Progenitor cell of endocrine pancreas (in vitro differentiated cells): ENCODE measurements around the gene FCGBP. TPM values are rescaled to one million over a fixed set of nuclear protein-coding genes. Genes with fewer than 3 reads are reported as not detected.

Experiments
- DNase-seq: peaks from one replicate; pipeline ENCODE4 v3.0.0; 2021; ENCODE audit warnings: low spot score; ENCODE audit not compliant: unreplicated experiment
- H3K27ac Mint-ChIP-seq: 2 replicates; pipeline ENCODE4 v1.8.0; 2021; ENCODE audit warnings: mild to moderate bottlenecking, moderate library complexity, mixed read lengths
- H3K27me3 Mint-ChIP-seq: 2 replicates; pipeline ENCODE4 v1.8.0; 2021; ENCODE audit warnings: mixed read lengths
- H3K36me3 Mint-ChIP-seq: 2 replicates; pipeline ENCODE4 v1.8.0; 2022; ENCODE audit warnings: mixed read lengths; ENCODE audit not compliant: insufficient read depth
- H3K4me1 Mint-ChIP-seq: 2 replicates; pipeline ENCODE4 v1.8.0; 2021; ENCODE audit warnings: low read depth, mixed read lengths
- H3K4me3 Mint-ChIP-seq: 2 replicates; pipeline ENCODE4 v1.8.0; 2021; ENCODE audit warnings: low read depth, mild to moderate bottlenecking, moderate library complexity, mixed read lengths
- H3K9me3 Mint-ChIP-seq: 2 replicates; pipeline ENCODE4 v1.8.0; 2021; ENCODE audit warnings: low read depth, mixed read lengths
- CTCF ChIP-seq: fragments of 200-600 bp; sonication (generic); IDR thresholded peaks from one replicate; pipeline ENCODE4 v1.5.0; 2021; ENCODE audit warnings: antibody characterized with exemption, mild to moderate bottlenecking; ENCODE audit not compliant: unreplicated experiment
- total RNA-seq: library from RNA; stranded (reverse); gene quantifications from 2 replicates; pipeline ENCODE4 v1.2.1, GENCODE V29; 2021

Gene FCGBP
- total RNA-seq, 1 donor from 2014 or later, result 1.2 TPM

DNA sequence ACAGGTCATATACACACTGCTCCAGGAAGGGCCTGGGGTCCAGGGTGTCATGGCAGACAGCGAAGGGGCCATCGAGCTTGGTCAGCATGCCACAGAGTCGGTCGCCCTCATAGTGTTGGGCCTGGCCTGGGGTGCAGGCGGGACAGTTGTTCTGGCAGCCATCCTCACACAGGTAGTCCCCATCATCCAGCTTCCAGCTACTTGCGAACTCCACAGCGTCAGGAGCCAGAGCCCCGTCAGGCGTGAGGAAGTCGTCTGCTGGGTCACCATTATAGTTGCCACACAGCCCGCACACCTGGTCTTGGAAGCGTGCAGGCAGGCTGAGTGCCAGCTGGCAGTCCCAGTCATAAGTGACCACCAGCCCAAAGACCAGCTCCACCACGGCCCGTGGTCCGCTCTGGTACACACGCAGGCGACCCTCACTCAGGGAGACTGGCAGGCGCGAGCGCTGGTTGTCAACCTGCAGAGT, 16.2 kb downstream of the FCGBP start:
- H3K36me3 Mint-ChIP-seq, result no peaks in the 10 kb centered on the region
- H3K4me3 Mint-ChIP-seq, result no peak overlapping the region
- peaks cover 2% of the 10 kb centered on the region for H3K4me1 Mint-ChIP-seq
- H3K27ac Mint-ChIP-seq, result no peak overlapping the region
- no peaks in the 10 kb centered on the region for H3K9me3 Mint-ChIP-seq
- no peak for DNase-seq
- peaks cover 5% of the 10 kb centered on the region for H3K27me3 Mint-ChIP-seq
- TF ChIP-seq CTCF, result no peak

GRCh38 chr19:39917561-39918182, 16.8 kb downstream of the FCGBP start:
- Mint-ChIP-seq H3K9me3 (no peaks in the 10 kb centered on the region), H3K27me3 (peaks cover 5% of the 10 kb centered on the region), H3K4me3 (no peak overlapping the region), H3K4me1 (peaks cover 2% of the 10 kb centered on the region), H3K27ac (no peak overlapping the region), H3K36me3 (no peaks in the 10 kb centered on the region)
- DNase-seq, result no peak
- TF ChIP-seq CTCF, result no peak

GRCh38 chr19:39916851-39917396, 17.5 kb downstream of the FCGBP start:
- TF ChIP-seq CTCF, result no peak
- Mint-ChIP-seq H3K27ac (no peak overlapping the region), H3K9me3 (no peaks in the 10 kb centered on the region), H3K36me3 (no peaks in the 10 kb centered on the region), H3K4me3 (no peak overlapping the region), H3K4me1 (peaks cover 2% of the 10 kb centered on the region), H3K27me3 (peaks cover 5% of the 10 kb centered on the region)
- no peak for DNase-seq

- Mint-ChIP-seq H3K27ac (no peak overlapping the region), H3K27me3 (peaks cover 5% of the 10 kb centered on the region), H3K4me1 (peaks cover 2% of the 10 kb centered on the region), H3K4me3 (no peak overlapping the region), H3K9me3 (no peaks in the 10 kb centered on the region), H3K36me3 (no peaks in the 10 kb centered on the region)
- no peak for TF ChIP-seq CTCF
- DNase-seq, result no peak
Observed at GRCh38 chr19:39916236-39916635, 18.2 kb downstream of the FCGBP start.

DNA sequence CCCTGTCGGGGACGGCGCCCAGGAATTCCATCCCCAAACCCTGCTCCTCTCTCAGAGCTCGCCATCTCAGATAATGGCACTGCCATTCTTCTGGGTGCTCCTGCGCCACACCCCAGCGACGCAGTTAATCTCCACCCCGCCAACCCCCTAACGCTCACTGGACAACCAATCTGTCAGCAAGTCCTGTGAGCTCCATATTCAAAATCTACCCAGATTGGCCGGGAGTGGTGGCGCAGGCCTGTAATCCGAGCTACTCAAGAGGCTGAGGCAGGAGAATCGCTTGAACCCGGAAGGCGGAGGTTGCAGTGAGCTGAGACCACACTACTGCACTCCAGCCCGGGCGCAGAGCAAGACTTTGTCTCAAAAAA, 18.6 kb downstream of the FCGBP start:
- peaks cover 2% of the 10 kb centered on the region for H3K4me1 Mint-ChIP-seq
- H3K36me3 Mint-ChIP-seq, result no peaks in the 10 kb centered on the region
- no peak for DNase-seq
- H3K9me3 Mint-ChIP-seq, result no peaks in the 10 kb centered on the region
- H3K27ac Mint-ChIP-seq, result no peak overlapping the region
- no peak overlapping the region for H3K4me3 Mint-ChIP-seq
- peaks cover 5% of the 10 kb centered on the region for H3K27me3 Mint-ChIP-seq
- TF ChIP-seq CTCF, result no peak
